GM18867 (cell line): ENCODE measurements around the gene TMEM117.
"Not testable (repeated sequence)": the region's sequence is repeated elsewhere in the genome, so short reads cannot be mapped to it uniquely, and the experiment has no call there.

Experiments used
- ATAC-seq: cut with Tn5 transposase; IDR thresholded peaks from one replicate; pipeline ENCODE4 v1.9.1; 2021; ENCODE audit warnings: mild to moderate bottlenecking, moderate library complexity; ENCODE audit not compliant: unreplicated experiment

TMEM117 gene

GRCh38 chr12:44184499-44185206 lies 348.8 kb downstream of the TMEM117 start:
- ATAC-seq: peak; percentile 94

- peak; percentile 99 for ATAC-seq
These were observed 357.4 kb downstream of the TMEM117 start for GRCh38 chr12:44193281-44193680.

DNA sequence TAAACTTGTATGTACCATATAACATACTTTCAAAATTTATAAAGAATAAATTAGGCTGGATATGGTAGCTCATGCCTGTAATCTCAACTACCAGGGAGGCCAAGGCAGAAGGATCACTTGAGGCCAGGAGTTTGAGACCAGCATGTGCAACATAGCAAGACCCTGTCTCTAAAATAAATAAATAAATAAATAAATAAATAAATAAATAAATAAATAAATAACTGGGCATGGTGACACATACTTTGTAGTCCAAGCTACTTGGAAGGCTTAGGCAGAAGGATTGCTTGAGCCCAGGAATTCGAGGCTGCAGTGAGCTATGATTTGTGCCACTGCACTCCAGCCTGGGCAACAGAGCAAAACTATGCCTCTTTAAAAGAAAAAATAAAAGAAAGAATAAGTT lies 359.8 kb downstream of the TMEM117 start:
- not testable (repeated sequence) for ATAC-seq

DNA sequence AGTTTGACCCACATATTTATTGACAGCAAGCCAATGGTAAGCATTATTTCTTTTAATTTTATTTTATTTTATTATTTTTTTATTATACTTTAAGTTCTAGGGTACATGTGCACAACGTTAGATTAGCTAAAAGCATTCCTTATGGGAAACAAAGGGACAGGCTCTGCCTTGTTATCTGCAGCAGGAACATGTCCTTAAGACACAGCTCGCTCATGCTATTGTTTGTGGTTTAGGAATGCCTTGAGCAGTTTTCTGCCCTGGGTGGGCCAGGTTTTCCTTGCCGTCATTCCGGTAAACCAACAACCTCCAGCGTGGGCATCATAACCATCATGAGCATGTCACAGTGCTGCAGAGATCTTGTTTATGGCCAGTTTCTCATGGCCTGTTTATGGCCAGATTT lies 370.2 kb downstream of the TMEM117 start:
- ATAC-seq: no peak

- ATAC-seq: no peak
These were observed 381.4 kb downstream of the TMEM117 start for GRCh38 chr12:44217146-44217883.

DNA sequence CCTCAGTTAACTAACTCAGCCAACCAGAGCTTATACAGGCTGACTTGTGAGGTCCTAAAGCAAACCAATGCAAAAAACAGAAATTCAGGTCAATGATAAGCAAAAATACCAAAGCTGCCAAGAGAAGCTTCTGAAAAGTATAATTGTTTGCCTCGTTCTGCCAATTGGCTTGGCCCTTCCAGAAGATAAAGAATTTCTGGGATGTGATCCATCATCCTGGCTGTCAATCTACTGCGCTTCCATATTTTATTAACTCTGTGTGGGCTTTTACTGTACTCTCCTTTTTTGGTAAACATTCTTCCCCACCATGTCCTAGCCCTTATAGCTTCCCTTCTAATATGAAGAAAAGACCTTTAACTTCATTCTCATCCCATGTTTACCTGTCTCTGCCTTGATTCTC lies 387.9 kb downstream of the TMEM117 start:
- no peak for ATAC-seq

DNA sequence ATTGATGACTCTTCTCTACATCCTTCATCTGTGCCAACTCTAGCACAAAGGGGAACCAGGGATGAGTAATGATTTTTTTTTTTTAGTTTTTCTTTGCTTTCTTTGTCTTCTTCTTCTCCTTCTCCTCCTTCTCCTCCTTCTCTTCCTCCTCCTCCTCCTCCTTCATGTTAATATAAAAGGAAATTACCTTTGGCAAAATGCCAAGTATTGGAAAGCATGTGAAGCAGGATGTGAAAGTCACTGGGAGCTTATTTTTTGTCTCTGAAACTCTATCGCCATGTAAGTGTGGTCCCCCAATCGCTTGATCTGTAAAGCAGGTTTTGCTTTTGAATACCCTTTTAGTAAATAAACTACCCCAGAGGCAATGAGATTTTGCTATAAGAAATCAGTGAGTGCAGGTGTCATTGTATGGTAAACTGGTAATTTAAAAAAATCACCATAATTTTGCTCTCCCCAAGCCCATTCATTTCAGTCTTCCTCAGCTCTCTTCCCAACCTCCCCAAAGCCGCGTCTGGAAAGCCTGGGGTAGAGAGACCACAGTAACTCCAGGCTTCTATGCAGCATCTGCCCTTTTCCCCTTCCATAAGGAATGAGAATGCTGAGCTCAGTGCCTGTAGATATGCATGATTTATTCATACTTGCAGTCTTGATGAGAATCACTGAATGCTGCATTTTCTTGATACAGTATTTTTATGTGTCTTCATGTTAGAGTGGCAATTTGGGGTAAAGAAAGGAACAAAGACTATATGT lies 388.7 kb downstream of the TMEM117 start:
- ATAC-seq: no peak

DNA sequence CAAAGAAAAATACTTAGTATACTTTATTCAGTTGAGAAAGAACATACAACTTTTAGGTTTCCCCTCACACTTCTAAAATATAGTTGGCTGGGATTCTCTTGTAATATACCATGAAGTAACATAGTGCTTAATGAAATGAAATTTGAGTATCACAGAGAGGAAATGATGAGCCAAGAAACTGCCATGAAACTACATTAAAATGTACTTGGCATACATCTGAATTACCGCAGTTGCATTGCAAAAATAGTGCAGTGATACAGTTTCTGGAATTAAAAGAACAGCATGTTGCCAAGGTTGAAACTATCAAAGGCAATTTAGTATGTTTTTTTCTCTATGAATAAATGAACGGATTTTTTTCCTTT lies 389.2 kb downstream of the TMEM117 start:
- no peak for ATAC-seq

- no peak for ATAC-seq
These were observed 391.7 kb downstream of the TMEM117 start for GRCh38 chr12:44227616-44228015.

GRCh38 chr12:44229846-44230245 lies 394.0 kb downstream of the TMEM117 start:
- no peak for ATAC-seq

DNA sequence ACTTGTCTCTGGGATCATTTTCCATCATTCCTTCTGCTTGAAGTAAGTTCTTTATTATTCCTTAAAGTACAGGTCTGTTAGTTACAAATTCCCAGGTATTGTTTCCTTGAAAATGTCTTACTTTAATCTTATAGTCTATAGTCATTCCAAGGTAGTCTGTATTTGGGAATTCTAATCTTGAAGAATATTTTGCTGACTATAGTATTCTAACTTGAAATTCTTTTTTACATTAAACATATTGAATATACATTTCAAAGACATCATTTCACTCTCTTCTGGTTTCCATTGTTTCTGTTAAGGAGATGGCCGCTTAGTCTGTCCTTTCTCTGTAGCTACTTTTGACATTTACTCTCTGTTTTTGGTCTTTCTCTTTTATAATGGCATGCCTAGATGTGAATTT lies 399.8 kb downstream of the TMEM117 start:
- no peak for ATAC-seq

GRCh38 chr12:44240186-44240585 lies 404.3 kb downstream of the TMEM117 start:
- ATAC-seq: no peak

GRCh38 chr12:44245932-44246331 lies 410.1 kb downstream of the TMEM117 start:
- ATAC-seq: no peak

DNA sequence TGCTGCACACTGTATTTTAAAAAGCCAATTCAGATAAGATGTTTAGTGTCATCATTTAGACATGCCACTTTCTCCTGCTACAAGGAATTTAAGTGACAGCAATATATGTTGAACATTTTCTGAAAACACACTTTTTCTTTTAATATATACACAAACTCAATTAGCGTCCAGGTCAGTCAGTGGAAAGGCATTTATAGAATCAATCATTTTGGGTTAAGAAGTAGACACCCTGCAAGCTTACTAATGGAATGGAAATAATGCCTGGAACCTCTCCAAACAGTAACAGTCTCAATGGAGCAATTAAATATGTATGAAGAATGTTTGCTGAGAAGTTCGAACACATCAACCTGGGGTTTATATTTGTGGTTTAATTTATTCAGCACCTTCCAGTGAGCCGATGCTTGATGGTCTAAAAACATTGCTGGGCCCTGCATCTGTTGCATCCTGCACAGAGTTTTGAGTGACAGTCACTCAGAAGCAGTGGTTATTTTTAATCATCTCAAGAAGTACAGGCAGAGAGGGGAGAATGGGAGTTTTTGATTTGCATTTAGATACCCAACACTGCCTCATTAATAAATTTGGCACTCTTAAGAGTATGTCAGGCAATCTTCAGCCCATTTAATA lies 410.7 kb downstream of the TMEM117 start:
- ATAC-seq: no peak

DNA sequence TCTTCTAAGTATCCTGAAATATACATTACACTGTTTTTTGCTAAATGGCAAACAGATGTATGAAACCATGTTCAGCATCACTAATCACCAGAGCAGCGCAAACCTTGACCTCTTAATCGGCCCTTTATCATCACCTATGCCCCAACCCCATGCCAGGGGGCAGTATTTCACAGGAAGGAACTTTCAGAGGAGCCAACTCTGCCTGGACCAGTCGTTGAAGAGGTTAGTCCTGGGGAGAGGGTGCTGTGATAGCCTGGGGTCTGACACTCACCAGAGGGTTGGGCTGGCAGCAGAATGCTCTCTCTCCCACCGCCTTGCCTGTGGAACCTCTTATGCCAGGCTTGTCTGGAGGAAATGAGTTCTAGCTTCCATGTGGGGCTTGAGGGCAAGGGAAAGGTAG lies 411.7 kb downstream of the TMEM117 start:
- ATAC-seq: no peak

DNA sequence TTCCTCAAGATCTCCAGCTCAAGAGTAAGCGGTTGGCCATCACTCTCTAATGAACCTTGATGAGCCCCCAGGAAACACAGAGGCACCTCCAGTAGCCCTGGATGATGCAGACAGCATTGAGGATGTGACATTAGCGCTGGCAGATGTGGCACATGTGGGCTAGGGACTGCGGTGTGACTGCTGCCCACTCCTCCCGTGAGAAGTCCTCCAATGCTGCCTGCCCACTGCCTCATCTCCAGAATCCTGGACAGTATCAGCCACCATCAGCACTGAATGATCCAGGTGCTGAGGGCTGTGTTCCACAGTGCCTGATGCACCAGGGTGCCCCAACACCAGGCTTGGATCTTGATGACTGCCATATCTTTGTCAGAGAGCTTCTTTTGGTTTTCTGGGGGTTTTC lies 412.6 kb downstream of the TMEM117 start:
- ATAC-seq: no peak

- ATAC-seq: not testable (repeated sequence)
These were observed 414.6 kb downstream of the TMEM117 start for GRCh38 chr12:44250440-44250839.

DNA sequence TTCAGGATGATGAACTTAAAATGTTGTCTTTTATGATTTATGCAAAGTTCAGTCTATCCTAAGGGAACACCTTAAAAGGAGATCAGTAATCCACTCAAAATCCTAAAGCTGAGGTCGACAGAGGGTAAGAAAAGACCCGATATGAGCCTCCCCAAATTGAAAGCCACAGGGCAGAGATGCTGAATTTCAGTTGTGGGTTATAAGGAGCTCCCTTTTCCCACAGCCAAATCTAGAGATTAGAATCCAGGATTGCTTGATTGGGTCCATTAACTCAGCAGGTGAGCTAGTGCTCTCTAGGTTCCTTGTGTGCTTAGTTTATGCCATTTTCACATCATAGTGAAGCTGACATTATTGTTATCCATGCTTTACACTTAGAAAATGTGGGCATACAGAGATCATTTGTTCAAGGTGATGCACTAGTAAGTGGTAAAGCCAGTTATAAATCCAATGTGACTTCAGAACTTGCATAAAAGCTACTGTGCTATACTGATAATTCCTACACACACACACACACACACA lies 417.5 kb downstream of the TMEM117 start:
- ATAC-seq: no peak

DNA sequence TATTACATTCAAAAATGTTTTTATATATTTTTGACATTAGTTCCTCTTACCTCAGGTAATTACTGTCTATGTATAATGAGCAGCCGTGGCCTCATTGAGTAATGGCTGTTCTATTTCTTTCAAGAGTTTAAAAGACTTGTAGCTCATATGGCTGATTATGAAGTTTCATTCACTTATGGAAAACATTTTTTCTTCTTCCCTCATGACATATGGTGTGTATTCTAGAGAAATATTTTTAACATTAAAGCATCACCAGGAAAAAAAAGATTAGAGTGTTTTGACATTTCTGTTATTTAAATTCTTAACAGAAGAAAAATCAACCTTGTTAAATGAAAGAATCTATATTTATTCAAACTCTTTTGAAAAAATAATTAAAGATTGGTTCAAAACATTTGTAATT lies 422.4 kb downstream of the TMEM117 start:
- ATAC-seq: no peak

DNA sequence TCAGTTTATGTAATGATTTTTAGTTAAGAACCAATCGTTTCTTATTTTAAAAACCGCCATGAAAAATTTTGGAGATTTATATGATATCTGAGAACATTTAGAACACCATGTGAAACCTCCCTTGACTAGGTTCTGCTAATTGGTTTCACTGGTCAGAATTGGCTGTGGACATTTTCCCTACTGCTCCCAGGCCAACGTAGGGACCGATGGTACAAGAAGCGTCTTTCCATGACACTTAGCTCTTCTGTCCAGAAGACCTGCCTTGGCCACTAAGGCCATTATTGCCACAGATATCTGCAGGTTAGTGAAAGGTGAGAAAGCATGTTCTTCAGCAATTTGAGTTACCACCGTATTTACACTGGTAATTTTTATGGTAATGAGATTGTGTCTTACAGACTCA lies 424.0 kb downstream of the TMEM117 start:
- ATAC-seq: no peak

DNA sequence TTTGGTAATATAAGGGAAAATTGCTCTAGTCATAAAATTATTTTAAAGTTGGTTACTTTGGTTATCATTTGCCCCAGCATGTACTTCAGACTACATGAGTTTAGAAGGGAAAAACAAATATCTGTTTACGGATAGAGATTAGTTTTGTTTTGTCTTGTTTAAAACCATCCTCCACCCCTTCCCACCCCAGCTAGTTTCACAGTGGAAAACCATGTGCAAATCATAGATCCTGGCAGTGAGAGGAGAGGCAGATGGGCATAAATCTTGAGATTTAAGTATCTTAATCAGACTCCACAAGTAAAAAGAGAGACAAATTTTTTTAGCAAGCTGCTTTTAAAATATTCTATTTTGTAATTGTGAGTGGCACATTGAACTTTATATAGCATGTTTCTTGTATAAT lies 424.7 kb downstream of the TMEM117 start:
- ATAC-seq: no peak
